Non-pigmented ciliary epithelial cell (primary cell): ENCODE results near the gene RAB5B.
"Not testable (repeated sequence)": the region's sequence is repeated elsewhere in the genome, so short reads cannot be mapped to it uniquely, and the experiment has no call there.

Source experiments
- DNase-seq: peaks from one replicate; pipeline ENCODE4 v3.0.0-alpha.2; 2010; ENCODE audit warnings: low read depth

RAB5B gene

DNA sequence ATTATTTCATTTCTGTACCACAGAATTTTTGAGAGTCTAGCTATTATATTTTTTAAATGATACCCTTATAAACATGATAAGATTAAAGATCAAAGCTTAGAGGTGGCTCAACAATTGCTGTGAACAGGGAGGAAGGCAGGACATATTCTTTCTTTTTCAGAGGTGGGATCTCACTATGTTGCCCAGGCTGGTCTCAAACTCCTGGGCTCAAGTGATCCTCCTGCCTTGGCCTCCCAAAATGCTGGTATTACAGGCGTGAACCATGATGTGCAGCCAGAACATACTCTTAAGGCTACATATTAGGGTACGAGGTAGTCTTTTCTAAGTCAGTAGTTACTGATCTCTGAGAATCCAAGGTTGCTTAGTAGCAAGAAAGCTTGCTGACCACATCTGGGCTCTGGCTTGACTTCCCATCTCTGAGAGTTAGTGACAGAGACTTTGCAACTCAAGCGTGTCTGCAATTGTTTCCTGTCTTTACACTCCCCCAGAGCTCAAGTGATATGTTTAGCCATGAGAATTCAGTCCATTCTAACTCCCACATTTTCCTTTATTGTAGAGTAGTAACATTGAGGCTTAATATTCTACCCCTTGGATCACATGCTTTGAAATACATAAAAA lies 8.6 kb downstream of the RAB5B start:
- no peak for DNase-seq

DNA sequence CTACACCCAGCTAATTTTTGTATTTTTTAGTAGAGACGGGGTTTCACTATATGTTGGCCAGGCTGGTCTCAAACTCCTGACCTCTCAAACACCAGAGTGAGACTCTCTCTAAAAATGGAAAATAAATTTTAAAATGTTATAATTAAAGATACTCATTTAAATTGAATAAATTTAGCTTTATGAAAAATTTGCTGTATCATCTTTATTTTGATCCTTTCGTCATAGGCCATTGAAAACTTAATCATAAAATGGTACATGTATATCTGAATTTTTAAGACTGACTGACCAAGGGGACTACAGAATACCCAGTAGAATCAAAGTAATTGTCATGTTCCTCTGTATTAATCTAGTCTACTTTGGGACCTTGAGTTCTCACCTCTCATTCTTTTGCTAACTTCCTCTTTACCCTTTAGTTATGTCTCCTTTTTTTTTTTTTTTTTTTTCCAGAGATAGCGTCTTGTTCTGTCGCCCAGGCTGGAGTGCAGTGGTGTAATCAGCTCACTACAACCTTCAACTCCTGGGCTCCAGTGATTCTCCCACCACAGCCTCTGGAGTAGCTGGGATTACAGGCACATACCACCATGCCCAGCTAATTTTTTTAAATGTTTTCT lies 9.5 kb downstream of the RAB5B start:
- DNase-seq = no peak

- DNase-seq = no peak
Observed at GRCh38 chr12:55984861-55985260, 11.0 kb downstream of the RAB5B start.

- DNase-seq = no peak
Observed at GRCh38 chr12:55985341-55985740, 11.5 kb downstream of the RAB5B start.

GRCh38 chr12:55985976-55986375 lies 12.1 kb downstream of the RAB5B start:
- DNase-seq = not testable (repeated sequence)

DNA sequence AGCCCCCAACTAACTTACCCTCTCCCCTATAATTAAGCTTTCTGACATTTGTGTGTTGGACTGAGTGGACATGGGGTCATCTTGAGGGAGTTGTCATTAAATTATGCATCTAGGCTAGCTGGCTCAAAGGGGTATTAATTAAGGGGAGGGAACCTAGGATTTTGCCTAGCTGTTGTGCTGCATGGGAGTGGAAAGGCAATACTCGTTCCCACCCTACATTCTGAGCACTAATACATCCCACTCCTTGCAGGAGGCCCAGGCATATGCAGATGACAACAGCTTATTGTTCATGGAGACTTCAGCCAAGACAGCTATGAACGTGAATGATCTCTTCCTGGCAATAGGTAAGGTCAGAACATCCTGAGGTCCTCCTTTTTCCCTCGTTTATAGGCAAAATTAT lies 17.2 kb downstream of the RAB5B start:
- no peak for DNase-seq

- DNase-seq = no peak
Observed at GRCh38 chr12:55993230-55993853, 19.5 kb downstream of the RAB5B start.

DNA sequence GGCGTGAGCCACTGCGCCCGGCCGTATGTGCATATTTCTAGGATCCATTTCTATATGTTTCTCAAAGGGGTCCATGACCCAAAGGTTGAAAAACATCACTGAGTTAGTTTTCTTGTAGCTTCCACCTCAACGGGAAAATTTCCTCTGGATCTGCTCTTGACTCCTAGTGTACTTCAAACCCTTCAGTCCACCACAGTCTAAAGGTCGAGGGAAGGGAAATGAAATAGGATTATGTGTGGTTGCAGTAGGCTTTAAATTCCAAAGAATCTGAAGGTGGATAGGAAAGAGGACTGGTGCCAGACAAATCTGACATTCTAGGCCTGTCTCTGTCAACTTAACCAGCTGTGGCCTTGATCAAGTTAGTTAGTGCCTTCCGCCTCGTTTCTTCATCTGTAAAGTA lies 21.5 kb downstream of the RAB5B start:
- DNase-seq = no peak

GRCh38 chr12:55996201-55996714 lies 22.4 kb downstream of the RAB5B start:
- peak; percentile 24 for DNase-seq

- DNase-seq = peak; percentile 92
Observed at GRCh38 chr12:55996715-55997534, 23.0 kb downstream of the RAB5B start, which contains the start of gene SUOX. Gene SUOX (plus strand): TSS chr12:55997276. CDS start chr12:56002222, 4,946 bp downstream.

DNA sequence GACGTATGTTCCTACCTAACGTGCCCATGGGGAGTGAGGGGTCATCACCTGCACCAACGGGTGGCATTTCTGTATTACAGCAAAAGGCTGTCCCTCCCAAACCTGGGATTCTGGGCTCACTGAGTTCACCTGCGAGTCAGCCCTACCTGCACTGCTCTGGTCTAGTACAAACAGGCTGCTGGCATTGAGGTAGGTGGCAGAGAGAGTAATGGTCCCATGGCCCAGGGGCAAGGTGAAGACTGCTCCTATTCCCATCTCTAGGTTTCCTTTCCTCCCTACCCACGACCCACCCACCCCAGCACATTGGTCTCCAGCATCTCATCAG lies 23.6 kb downstream of the RAB5B start:
- no peak for DNase-seq

- not testable (repeated sequence) for DNase-seq
Observed at GRCh38 chr12:55999522-55999921, 25.6 kb downstream of the RAB5B start.

- DNase-seq = not testable (repeated sequence)
Observed at GRCh38 chr12:55999999-56000540, 26.2 kb downstream of the RAB5B start.

DNA sequence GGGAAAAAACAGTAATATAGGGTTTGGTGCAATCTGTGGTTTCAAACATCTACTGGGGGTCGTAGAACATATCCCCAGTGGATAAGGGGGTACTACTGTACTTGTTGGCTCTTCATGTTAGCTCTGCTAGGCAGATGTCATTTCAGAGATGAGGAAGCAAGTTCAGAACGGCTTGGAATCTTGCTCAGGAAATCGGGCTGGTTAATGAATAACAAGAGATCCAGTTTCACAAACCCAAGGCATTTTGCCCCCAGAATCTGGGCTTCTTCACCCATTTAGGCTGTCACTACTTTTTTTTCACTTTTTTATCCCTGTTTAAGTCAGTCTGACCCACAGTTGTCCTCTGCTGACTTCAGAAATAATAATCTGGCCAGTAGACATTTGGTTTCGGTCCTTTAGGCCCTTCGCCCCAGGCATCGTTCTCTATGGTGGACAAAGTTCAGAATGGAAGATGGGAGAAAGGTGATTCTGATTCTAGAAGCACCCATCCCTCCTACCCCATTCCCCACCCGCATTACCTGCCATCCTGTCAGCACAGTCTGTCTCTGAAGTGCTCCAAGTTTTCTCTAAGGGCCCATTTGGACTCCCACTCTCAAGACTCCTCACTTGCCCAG lies 27.7 kb downstream of the RAB5B start:
- no peak for DNase-seq

- not testable (repeated sequence) for DNase-seq
Observed at GRCh38 chr12:56003376-56003775, 29.5 kb downstream of the RAB5B start.

GRCh38 chr12:56004211-56004610 lies 30.3 kb downstream of the RAB5B start:
- no peak for DNase-seq

DNA sequence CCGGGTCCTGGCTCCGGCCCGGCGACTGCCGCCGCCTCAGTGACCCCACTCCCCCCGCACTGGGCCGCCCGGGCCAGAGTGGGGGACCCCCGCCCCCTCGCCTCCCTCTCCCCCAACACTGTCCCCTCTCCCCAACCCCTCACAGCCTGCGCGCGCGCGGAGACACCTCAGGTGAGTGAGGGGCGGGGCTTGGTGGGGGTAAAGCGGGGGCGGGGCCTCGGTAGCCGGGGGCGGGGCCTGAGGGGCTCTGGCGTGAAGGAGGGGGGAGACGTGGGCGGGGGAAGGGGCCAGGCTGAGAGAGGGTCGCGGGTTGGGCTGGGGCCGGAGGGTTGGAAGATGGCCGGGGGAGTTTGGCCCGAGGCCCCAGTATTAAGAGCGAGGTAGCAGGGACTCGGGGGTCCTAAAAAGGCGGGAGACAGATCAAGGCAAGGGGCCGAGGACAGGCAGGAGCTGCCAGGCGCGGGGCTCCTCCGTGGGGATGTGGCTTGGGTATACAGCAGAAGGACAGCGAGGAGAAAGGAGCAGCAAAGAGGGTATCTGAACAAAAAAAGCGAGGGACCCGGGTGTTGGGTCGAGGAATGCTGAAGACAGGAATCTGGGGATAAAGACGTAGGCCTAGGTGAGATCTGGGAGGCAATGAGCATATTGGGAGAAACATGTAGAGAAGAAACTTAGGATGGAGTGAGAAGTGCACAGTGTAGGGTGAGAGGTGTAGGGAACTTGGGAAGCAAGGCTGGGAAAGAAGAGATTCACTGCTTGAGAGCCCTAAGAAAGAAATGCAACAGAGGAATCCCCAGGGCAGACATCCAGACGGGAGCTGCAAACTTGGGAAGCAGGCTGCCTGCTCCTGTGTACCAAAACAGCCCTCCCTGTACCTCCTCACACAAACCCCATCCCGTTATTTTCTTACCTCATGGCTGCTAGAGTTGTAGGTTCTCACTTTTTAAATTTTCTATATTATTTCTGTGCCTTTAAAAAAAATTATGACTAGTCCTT lies 34.0 kb downstream of the RAB5B start:
- DNase-seq = no peak

DNA sequence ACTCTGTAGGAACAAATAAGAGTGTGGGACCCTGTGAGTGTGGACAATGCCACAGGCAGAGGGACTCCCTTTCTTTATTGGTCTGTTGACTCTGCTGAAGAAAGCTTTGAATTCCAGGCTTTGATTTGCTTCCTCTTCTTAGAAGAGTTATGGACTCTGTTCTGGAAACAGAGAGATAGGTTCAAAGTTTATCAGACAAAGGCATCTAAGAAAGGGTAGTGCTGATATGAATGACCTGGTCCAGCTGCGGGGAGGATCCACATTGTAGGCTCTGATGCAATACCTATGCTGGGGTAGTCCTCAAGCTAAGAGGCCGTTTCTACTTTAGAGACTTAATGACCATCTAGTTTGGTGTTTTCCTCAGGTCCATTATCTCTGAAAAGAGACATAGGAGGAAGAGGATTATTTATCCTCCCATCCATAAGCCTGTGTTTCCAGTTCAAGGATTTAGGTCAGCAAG lies 36.3 kb downstream of the RAB5B start:
- no peak for DNase-seq

GRCh38 chr12:56011509-56012090 lies 37.7 kb downstream of the RAB5B start:
- DNase-seq = no peak

GRCh38 chr12:56013482-56013881 lies 39.6 kb downstream of the RAB5B start:
- no peak for DNase-seq
